GM18517 (cell line): ENCODE data around the gene MROH2A.

Source experiments
- ATAC-seq: cut with Tn5 transposase; IDR thresholded peaks from one replicate; pipeline ENCODE4 v1.9.1; 2021; ENCODE audit warnings: mild to moderate bottlenecking, moderate library complexity; ENCODE audit not compliant: unreplicated experiment

MROH2A gene

DNA sequence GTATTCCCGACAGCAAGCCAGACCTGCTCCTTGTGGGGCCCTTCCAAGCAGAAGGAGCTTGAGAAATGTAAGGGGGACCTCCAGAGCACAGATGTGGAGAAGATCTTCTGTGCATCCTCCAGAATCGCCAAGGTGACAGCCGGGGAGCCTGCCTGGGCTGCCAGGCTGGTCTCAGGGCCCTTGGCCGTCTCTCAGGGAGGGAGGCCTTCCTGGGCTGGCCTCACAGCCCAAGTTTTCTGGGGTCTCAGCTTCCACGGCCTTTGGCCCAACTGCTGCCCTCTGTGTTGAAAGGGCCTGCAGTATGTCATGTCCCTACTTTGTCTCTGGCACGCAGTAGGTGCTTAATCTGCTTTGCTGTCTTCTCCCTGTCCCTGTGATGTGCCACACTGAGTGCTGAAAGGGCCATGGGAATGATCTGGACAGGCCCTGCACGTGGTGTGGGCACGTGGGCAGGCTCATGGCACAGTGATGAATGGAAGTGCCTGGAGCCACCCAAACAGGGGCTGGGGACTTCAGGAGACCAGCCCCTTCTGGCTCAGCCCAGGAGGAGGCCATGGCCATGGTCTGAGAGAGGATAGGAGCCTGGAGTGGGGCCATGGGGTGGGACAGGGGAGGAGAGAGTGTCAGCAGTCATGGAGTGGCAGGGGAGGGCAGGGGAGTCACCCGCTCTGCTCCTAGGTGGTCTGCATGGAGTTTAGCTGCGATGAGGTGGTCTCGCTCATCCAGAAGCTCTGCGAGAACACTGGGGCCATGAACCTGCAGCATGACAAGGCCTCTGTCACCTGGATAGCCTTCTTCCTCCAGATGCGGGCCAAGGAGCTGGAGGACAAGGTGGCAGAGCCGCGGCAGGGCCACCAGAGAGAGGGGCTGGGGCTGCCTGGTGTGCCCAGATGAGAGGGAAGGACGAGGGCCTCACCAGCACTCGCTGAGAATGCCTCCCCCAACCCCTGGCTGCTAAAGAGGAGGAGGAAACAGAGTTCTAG, 40.8 kb downstream of the MROH2A start:
- ATAC-seq: no peak

DNA sequence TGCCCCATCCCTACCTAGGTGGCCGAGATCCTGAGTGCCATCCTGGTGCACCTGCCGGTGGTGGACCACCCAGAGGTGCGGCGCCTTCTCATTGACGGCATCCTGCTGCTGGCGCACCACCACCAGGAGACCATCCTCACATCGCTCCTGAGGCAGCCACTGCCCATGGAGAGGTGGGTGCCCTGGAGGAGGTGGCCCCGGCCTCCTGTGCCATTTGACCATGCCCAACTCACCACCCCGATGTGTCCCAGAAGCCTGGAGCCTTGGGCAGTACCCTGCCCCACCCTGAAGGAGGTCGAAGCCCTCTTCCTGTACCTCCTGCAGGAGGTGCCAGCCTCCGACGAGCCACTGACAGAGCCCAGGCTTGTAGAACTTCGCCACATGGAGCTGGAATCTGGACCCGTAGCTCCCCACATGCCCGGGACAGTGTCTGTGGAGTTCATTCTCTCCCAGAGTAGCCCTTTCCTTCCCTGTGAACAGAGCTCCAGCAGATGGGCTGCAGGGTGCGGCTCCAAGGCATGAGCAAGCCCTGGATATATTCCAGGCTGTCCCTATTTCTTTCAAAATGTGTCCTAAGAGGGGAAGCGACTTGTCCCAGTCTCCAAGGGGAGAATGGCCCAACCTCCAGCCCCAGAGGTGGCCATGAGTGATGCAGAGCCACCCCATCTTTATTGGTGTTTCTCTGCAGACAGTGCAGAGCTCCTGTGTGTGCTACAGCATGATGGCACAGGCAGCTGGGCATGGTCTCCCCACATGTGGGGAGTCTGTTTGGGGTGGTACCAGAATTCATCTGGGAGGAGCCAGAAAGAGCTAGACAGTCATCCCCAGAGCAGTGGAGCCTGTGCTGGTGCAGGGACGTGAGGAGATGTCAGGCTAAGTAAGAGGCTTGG, 42.0 kb downstream of the MROH2A start:
- no peak for ATAC-seq

DNA sequence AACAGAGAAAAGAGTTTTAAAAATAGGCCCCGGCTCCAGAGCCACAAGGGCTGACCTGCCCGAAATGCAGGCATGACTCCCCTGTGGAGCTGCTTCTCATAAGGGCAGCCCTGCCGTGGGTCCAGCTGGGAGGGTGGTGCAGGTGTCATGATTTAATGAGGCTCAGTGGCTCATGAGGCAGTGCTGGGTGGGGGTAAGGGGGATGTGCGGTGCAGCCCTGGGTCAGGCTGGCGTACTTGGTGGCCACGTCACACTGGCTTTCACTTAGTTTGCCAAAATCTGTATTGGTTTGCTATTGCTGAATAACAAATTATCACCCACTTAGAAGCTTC, 42.6 kb downstream of the MROH2A start:
- no peak for ATAC-seq

DNA sequence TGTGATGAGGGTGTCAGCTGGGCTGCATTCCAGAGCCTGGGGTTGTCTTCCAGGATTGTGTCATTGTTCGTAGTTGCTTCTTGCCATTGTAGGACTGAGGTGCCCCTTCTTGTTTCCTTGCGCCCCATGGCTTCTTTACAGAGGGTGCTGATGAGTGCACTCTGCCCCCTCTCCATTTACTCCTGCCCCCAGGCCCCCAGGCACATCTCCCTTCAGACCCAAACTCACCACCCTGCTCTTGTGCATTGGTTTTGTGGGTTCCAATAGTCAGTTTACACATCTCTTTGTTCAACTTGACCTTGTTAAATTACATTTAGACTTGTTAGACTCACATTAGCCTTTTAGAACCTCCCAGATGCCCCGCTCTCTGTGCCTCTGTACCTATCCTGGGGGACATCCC, 43.1 kb downstream of the MROH2A start:
- ATAC-seq: no peak

DNA sequence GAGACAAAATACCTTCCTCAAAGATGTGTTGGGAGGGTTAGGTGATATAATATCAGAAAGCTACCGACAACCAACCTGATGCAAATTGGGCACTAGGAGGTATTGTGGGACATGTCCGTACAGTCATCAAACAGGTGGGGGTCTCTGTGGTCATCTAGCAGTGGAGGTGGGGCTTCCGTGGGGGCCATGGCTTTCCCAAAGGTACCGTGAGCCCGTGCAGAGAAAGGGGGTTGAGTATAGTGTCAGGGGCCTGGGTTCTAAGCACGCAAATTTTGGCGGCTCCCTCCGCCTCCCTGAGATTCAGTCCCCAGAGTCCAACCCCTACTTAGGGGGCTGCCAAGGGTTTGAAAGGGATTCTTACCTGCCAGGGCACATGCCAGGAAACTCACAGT, 43.6 kb downstream of the MROH2A start:
- no peak for ATAC-seq

DNA sequence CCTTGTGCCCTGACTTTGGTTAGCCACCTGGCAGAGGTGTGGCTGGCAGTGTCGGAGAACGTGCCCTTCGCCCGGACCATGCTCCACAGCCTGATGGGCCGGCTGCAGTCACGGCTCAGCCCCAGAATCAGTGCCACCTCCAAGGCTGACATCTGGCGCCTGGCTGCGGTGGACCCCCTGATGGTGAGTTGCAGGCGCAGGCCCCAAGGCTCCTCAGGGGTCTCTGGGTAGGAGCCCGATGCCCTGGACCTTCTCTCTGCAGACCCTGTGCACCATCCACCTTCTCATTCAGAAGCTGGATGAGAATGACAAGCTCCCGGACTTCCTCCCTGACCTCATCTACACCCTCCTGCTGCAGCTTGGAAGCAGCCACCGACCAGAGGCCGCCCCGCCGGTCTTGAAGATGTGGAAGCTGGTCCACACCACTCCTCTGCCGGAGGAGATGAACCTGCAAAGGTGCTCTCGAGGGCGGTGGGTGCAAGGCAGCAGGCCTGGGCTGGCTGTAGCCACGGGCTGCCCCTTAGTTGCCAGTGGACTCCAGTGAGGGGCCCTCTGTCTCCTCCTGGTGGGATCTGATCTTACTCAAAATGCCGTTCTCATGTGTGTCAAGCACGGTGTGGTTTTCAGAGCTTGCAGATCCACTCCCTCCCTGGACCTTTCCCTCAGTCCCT, 44.1 kb downstream of the MROH2A start:
- no peak for ATAC-seq

DNA sequence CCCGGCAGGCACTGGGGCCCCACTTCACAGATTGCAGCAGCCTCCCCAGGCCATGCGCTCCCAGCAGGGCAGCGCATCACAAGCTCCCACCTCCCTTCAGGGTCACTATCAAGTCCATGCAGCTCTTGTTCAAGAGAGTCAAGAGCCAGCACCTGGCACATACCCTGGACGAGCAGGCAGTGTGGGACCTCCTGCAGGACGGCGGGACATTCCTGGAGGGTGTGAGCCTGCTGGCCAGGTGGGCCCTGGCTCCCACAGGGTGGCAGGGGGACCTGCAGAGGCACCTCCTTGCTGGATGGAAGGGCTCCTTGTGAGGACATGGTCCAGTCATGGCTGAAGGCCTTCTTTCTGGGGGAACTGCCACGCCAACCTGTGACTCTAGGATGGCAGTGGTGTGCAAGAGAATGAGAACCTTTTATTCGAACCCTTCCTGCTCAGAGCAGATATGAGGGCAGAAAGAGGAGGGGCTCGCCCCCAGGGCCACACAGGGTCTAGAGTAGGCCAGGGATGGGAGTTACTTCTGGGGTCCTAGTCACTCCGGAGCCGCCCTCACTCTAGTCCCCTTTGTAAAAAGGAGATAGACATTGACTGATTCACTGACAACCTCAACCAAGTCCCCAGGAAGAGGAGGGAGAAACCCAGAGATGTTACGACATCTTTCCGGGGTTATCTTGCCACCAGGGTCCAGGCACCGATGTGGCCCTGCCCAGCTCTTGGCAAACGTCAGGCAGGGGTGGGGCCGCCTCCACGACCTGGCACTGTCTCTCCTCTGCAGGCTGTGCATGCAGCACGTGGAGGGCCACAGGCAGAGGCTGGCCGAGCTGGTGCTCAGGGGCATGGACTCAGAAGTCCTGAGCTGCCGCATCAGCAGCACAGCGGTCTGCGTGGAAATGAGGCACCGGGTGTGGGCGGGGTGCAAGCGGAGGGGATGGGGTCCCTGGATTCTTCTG, 44.9 kb downstream of the MROH2A start:
- ATAC-seq: no peak

DNA sequence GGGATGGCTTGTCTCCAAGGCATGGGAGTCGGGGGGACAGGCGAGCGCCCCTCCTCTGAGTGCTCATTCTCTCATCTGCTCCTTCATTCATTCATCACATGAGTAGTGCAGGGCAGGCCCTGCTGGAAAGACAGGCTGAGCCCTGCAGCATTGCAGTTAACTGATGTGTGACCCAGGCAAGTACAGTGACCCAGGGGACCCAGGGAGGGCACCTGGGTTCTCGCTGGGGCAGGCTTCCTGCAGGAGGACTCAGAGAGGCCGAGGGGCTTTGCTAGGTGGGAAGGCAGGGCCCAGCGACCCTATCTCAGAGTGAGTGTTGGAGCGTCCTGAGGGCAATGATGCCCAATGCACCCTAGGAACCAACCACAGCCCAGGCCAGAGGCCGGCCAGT, 45.6 kb downstream of the MROH2A start:
- no peak for ATAC-seq

DNA sequence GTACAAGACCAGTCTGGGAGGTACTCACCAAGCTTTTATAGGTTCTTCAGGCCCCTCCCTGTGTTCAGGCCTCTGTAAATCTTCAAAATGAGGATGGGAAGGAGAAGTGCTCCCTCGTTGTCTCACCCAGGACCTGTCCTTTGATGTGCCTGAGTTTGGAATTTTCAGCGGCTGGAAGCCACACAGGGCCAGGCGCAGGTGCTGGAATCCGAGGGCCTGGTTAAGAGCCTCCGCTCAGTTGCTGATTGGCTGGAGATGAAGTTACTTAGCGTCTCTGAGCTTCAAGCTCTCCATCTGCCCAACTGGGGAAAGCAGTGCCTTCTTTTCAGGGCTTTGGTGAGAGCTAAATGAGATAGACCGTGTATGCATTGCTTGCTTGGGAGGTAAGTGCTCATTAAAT, 46.2 kb downstream of the MROH2A start:
- ATAC-seq: no peak

DNA sequence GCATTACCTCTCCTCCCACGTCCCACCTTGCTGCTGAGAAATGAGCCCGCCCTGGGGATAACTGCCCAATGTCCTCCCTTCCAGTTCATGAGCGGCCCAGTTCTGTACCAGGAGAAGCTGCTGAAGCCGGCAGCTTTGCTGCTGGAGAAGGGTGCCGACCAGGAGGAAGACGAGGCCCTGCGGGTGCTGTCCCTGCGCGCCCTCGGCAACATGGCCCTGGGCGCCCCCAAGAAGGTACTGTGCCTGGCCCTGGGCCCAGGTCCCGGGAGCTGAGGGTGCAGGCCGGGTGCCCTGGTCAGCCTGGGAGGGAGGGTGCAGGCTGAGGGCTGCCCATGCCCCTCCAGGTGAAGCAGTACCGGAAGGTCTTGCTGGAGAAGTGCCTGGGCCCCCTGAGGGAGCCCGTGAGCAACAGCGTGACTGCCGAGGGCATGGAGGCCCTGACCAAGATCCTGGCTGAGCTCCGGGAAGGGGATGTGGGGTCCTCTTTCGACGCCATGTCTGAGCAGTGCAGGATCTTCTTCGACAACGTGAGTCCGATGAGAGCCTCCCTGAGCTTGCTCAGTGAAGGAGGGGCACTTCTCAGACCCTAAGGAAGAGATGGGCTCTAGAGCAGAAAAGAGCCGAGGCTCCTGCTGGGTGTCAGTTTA, 50.5 kb downstream of the MROH2A start:
- ATAC-seq: no peak

DNA sequence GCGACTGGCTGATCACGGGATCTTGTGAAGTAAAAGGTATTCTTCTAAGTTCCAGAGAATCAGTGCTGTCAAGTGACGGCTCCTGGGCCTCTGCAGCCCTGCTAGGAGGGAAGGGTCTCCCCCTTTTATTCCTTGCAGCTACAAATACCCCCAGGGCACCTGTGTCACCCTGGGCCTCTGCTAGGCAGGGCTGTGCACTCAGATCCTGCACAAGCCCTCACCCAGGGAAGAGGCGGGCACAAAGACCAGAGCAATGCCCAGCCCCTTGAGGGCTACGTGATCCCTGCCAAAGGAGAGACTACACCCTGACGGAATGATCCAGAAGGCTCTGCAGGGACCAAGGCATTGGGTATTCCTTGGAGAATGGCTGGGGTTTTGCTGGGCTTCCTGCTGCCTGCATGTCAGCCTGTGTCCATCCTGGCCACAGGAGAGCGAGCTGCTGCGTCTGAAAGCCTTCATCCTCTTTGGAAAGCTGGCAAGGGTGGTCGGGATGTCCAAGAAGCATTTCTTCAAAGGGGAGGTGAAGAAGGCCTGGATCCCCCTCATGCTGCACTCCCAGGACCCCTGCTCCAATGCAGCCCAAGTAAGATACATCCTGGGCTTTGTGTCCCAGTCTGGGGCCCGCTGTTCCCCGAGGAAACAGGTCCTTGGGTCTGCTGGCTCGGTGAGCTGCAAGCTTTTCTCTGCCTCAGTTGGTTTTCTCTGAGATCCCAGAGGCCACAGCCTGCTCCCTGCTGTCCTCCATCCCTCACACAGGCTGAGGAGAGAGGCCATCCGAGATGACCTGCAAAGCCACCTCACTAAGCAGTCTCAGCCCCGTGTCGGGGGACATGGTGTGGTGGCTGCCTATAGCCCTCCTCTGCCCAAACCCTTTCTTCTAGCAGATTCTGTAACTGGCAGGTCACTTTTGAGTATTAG, 51.3 kb downstream of the MROH2A start:
- ATAC-seq: no peak

DNA sequence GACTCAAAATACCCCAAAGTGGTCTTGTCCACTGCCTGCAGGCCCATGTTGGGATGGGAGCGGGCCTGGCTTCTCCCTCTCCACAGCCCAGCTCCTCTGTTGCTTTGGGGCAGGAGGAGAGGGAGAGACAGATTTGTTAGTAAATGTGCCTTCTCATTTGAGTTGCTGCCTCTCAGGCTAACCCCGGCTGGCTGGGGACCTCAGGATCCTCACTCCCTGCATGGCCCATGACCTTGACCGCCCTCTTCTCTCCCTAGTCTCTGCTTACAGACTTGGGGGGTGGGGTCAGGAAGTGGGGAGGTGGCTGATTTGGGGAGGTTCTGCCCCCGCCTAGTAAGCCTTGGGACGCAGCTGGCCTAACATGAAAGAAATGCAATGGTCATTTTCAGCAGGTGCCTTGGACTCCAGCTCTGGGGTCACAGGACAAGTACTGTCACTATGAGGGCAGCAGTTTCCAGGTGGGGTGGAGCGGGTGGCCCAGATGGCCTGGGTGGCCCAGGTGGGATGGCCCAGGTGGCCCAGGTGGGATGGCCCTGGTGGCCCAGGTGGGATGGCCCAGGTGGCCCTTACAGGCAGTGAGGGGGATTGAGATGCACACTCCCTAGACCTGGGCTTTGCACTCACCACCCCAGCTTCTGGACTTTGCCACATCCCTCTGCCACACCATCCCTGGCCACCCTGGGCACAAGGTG, 52.1 kb downstream of the MROH2A start:
- ATAC-seq: no peak

DNA sequence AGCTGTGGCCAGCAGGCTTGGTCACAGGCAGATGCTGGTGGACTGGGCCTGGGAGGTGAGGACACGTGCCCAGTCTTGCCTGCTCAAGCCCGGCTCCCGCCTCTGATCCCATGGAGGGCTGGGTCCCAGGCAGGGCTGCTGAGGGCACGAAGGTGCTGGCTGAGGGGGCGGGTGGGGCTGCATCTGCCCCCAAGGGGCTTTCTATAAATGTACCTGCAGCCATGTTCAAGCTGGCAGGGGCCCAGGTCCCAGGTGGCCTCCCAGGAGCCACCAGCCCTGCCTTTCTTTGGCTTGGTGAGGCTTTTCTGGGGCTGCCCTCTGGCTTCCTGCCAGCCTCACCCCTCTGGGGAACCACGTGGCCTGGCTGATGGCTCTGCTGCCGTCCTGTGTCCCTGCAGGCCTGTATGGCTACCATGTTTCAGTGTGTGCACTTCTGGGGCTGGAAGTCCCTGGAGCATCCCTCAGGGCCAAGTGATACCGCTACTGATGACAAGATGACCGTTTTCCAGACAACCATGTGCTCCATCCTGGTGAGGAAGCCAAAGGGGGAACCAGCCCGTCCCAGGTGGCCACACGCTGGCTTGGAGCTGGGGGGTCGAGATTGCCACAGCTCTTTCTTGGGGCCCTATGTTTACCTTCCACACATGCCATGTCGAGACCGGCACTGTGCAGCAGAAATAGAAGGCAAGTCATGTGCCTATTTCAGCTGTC, 53.0 kb downstream of the MROH2A start:
- ATAC-seq: no peak

DNA sequence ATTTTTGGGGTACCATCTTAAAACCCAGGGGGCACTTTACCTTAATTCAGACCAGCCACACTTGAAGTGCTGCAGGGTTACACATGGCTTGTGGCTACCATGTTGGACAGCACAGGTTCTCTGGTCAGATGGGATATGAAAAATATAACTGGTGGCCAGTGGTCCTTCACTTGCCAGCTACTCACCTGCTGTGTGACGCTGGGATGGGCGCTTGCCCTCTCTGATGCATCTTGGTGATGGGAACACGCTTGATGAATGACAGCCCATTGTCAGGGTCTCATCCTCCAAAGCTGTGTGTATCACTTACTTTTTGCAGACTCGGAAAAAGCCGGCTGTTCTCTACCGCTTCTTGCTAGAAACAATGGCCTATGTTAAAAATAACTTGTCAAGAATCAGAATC, 53.7 kb downstream of the MROH2A start:
- no peak for ATAC-seq

DNA sequence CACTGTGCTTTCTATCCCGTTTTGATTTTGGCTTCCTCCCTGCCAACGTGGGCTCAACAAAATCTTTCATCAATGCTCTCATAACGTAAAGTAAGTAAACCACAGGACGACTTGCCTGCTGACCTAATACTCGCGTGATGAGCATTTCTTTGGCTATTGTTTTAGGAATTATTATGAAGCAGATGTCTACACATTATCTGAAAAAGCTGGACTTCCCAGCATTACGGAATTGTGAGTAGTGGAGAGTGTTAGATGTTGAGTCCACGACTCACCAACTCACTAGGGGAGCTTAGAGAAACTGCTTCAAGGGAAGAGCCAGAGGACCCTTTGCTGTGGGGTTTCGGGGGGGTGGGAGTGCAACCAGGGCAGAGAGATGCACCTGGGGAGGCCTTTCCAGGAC, 54.3 kb downstream of the MROH2A start:
- no peak for ATAC-seq

DNA sequence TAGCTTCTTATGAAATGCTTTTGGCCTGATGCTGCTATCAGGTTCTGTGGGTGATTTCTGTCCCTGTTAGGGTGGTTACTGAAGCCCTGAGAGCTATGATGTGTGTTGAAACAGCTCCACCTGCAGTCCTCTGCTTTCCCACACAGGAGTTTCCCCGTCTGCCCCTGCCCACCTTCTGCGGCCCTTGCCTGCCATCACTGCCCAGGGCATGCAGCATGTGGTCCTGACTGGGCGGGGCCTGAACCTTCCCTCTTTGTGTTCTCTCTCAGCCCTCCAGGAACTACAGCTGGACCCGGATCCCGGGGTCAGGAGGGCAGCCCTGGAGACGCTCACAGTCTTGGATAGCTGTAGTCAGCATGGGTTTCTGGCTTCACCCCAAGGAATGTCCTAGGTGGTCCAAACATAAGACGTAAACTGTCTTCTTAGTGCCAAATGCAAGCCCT, 54.8 kb downstream of the MROH2A start:
- ATAC-seq: no peak

DNA sequence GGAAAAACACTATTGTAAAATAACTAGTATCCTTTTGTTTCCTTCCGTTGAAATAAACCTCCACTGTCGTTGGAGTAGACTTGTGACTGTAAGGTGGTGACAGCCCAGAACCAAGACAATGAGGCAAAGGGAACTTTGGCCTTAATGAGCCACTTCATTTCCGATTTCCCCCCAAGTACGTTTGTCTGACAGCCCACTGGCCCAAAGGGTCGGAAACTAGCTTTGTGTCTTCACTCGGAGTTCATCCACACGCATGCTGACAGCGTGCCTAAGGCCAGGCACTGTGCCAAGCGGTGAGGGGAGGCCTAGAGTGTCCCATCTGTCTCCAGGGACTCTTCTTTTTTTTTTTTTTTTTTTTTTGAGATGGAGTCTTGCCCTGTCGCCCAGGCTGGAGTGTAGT, 55.2 kb downstream of the MROH2A start:
- no peak for ATAC-seq
